ENCODE measurements around the gene PRSS57. TPM values are rescaled to one million over a fixed set of nuclear protein-coding genes. Genes with fewer than 3 reads are reported as not detected.

The PRSS57 gene
- total and polyA plus RNA-seq, 2 of the 8 experiments (the other 6 are each of a cell fraction or from before 2014, with no cell fraction given) = not detected

- no peak for TF ChIP-seq HDAC6 (IDR thresholded peaks at IDR 0.05; ENCODE audit: low read depth, low read length)
- TF ChIP-seq HDAC2 (IDR thresholded peaks at IDR 0.05; ENCODE audit: borderline replicate concordance in 1 of 2, low read depth in 2 of 2, low read length in 2 of 2) = no peak
These were observed 47.4 kb upstream of the PRSS57 start (continued) for GRCh38 chr19:742540-743075.

All from H1 (cell line).